ENCODE data around the gene IRF2. TPM values are rescaled to one million over a fixed set of nuclear protein-coding genes. Genes with fewer than 3 reads are reported as not detected.

The IRF2 gene
- polyA plus RNA-seq, 2 of the 4 experiments (the other 2 are of a cell fraction): 11.0 to 23.5 TPM

- peak overlapping the region; percentile 85 for H3K4me2 ChIP-seq
- FAIRE-seq (no peak), DNase-seq (ENCODE audit: low read depth in 1 of 2, low spot score in 1 of 2) (peak; percentile 58 to 70), ATAC-seq (peak; percentile 80 to 90)
- peak overlapping the region; percentile 96 to 99 for H3K27ac ChIP-seq
- ChIA-PET POLR2A (interaction anchor here (0.6 to 0.7 kb wide), 2 partner anchors 141 to 207 kb away, joined by 3 read pairs; no protein-coding TSS in a partner anchor), CTCF (no interaction called here)
- H3K4me1 ChIP-seq: peaks cover 7% of the 10 kb centered on the region; the same call in 1 of the 3 replicates
- WGBS (ENCODE audit: missing lambda C conversion rate): 6% methylated on average over 5 of the region's 104 CpGs
- TF ChIP-seq JUN (IDR thresholded peaks at IDR 0.05) (peak; percentile 59 to 68; a peak in 3 of 5 replicates), BCL3 (IDR thresholded peaks at IDR 0.05) (peak; percentile 47; the same call in 1 of the 3 replicates), POLR2A (IDR thresholded peaks at IDR 0.05; ENCODE audit: low read length) (peak; percentile 42; the same call in 1 of the 2 replicates), HOXB5 (CRISPR knock-in tag; IDR thresholded peaks at IDR 0.05) (no peak), GATA3 (IDR thresholded peaks at IDR 0.05; ENCODE audit: borderline replicate concordance) (no peak; the same call in 1 of the 2 replicates), PBX3 (IDR thresholded peaks at IDR 0.05) (0 out of 2 replicates have a peak, but pooled peaks have one; percentile 49), SMC3 (IDR thresholded peaks at IDR 0.05) (0 out of 3 replicates have a peak, but pooled peaks have one; percentile 5), PHF8 (IDR thresholded peaks at IDR 0.05; ENCODE audit: borderline replicate concordance, low read depth) (peak; percentile 34; the same call in 1 of the 2 replicates)
- H3K9me3 ChIP-seq: no peaks in the 10 kb centered on the region
- H3K4me3 ChIP-seq: peak overlapping the region; percentile 84
Measured at GRCh38 chr4:184472614-184473498, 1.5 kb downstream of the IRF2 start.

GRCh38 chr4:184471881-184472613 is 2.3 kb downstream of the IRF2 start:
- ChIA-PET CTCF (no interaction called here), POLR2A (interaction anchor here (0.6 to 0.7 kb wide), 2 partner anchors 140 to 206 kb away, joined by 3 read pairs; no protein-coding TSS in a partner anchor)
- Histone ChIP-seq H3K27ac (peak overlapping the region; percentile 96 to 99), H3K4me3 (peak overlapping the region; percentile 84), H3K9me3 (no peaks in the 10 kb centered on the region), H3K4me2 (peak overlapping the region; percentile 85), H3K4me1 (peaks cover 7% of the 10 kb centered on the region; the same call in 1 of the 3 replicates)
- TF ChIP-seq ZSCAN20 (CRISPR knock-in tag; IDR thresholded peaks at IDR 0.05) (no peak), RARB (CRISPR knock-in tag; IDR thresholded peaks at IDR 0.05) (no peak), CEBPB (IDR thresholded peaks at IDR 0.05) (no peak), ELK1 (IDR thresholded peaks at IDR 0.05; ENCODE audit: low read depth, low read length) (no peak), MAFK (IDR thresholded peaks at IDR 0.05; ENCODE audit: partially characterized antibody) (no peak), KDM1A (IDR thresholded peaks at IDR 0.05; ENCODE audit: low read depth) (no peak), HES2 (IDR thresholded peaks at IDR 0.05) (no peak), SREBF2 (IDR thresholded peaks at IDR 0.05) (no peak), BCL3 (IDR thresholded peaks at IDR 0.05) (no peak), MAX (IDR thresholded peaks at IDR 0.05) (no peak), ZFP36 (IDR thresholded peaks at IDR 0.05; ENCODE audit: borderline replicate concordance, partially characterized antibody) (no peak), EHMT2 (IDR thresholded peaks at IDR 0.05; ENCODE audit: low read depth) (no peak), ESRRA (IDR thresholded peaks at IDR 0.05; ENCODE audit: borderline replicate concordance, low read length) (no peak), CHD4 (IDR thresholded peaks at IDR 0.05; ENCODE audit: borderline replicate concordance) (no peak), CBX2 (IDR thresholded peaks at IDR 0.05; ENCODE audit: borderline replicate concordance, low read depth) (no peak), HOXB5 (CRISPR knock-in tag; IDR thresholded peaks at IDR 0.05) (no peak), TP53 (CRISPR knock-in tag; IDR thresholded peaks at IDR 0.05) (no peak)
- ATAC-seq: peak in 1 of 2 experiments; percentile 15; a peak in 3 of 6 replicates
- peak in 1 of 2 experiments; percentile 14 for DNase-seq (ENCODE audit: low read depth in 1 of 2, low spot score in 1 of 2)
- 28% methylated on average over 13 of the region's 13 CpGs for WGBS (ENCODE audit: missing lambda C conversion rate)
- no peak for FAIRE-seq
